ENCODE measurements around the gene PRRG3. TPM values are rescaled to one million over a fixed set of nuclear protein-coding genes. Genes with fewer than 3 reads are reported as not detected.
A peak's percentile ranks its signal among the peaks of the same experiment; 100 is the strongest.

PRRG3 gene
- polyA plus RNA-seq, 4 donors, result 0.64 to 0.69 TPM; not detected in 2

GRCh38 chrX:151742311-151742710, 47.1 kb downstream of the PRRG3 start:
- H3K4me1 ChIP-seq (ENCODE audit: control insufficient read depth in 3 of 3, insufficient read depth in 2 of 3, low read depth in 1 of 3, low read length in 2 of 3), result no peaks in the 10 kb centered on the region
- DNase-seq, result no peak
- no peaks in the 10 kb centered on the region for H3K36me3 ChIP-seq (ENCODE audit: control insufficient read depth in 3 of 3, insufficient read depth in 2 of 3, low read depth in 1 of 3, low read length in 3 of 3)
- H3K4me3 ChIP-seq (ENCODE audit: low read depth in 1 of 3, low read length in 3 of 3), result no peak overlapping the region
- H3K27ac ChIP-seq (ENCODE audit: low read depth in 1 of 3, low read length in 2 of 3), result no peak overlapping the region
- H3K9me3 ChIP-seq (ENCODE audit: control insufficient read depth in 2 of 2, insufficient read depth in 1 of 2, low read depth in 1 of 2, low read length in 1 of 2), result no peaks in the 10 kb centered on the region
- H3K27me3 ChIP-seq (ENCODE audit: control insufficient read depth in 3 of 3, insufficient read depth in 3 of 3, low read length in 3 of 3), result no peaks in the 10 kb centered on the region
- FAIRE-seq, result no peak
- 81 to 89% (median 83%) methylated on average over 5 of the region's 5 CpGs for WGBS, 3 donors

GRCh38 chrX:151743651-151744470, 48.6 kb downstream of the PRRG3 start:
- Histone ChIP-seq H3K27me3 (ENCODE audit: control insufficient read depth in 3 of 3, insufficient read depth in 3 of 3, low read length in 3 of 3) (no peaks in the 10 kb centered on the region), H3K27ac (ENCODE audit: low read depth in 1 of 3, low read length in 2 of 3) (no peak overlapping the region), H3K4me1 (ENCODE audit: control insufficient read depth in 3 of 3, insufficient read depth in 2 of 3, low read depth in 1 of 3, low read length in 2 of 3) (no peaks in the 10 kb centered on the region), H3K36me3 (ENCODE audit: control insufficient read depth in 3 of 3, insufficient read depth in 2 of 3, low read depth in 1 of 3, low read length in 3 of 3) (no peaks in the 10 kb centered on the region), H3K4me3 (ENCODE audit: low read depth in 1 of 3, low read length in 3 of 3) (no peak overlapping the region), H3K9me3 (ENCODE audit: control insufficient read depth in 2 of 2, insufficient read depth in 1 of 2, low read depth in 1 of 2, low read length in 1 of 2) (no peaks in the 10 kb centered on the region)
- FAIRE-seq (no peak), DNase-seq (no peak)
- 91 to 95% (median 92%) methylated on average over 20 to 21 of the region's 21 CpGs for WGBS, 3 donors

- H3K9me3 ChIP-seq (ENCODE audit: control insufficient read depth in 2 of 2, insufficient read depth in 1 of 2, low read depth in 1 of 2, low read length in 1 of 2), result no peaks in the 10 kb centered on the region
- H3K36me3 ChIP-seq (ENCODE audit: control insufficient read depth in 3 of 3, insufficient read depth in 2 of 3, low read depth in 1 of 3, low read length in 3 of 3), result no peaks in the 10 kb centered on the region
- H3K4me1 ChIP-seq (ENCODE audit: control insufficient read depth in 3 of 3, insufficient read depth in 2 of 3, low read depth in 1 of 3, low read length in 2 of 3), result no peaks in the 10 kb centered on the region
- no peak overlapping the region for H3K4me3 ChIP-seq (ENCODE audit: low read depth in 1 of 3, low read length in 3 of 3)
- no peak overlapping the region for H3K27ac ChIP-seq (ENCODE audit: low read depth in 1 of 3, low read length in 2 of 3)
- FAIRE-seq (no peak), DNase-seq (no peak)
- H3K27me3 ChIP-seq (ENCODE audit: control insufficient read depth in 3 of 3, insufficient read depth in 3 of 3, low read length in 3 of 3), result no peaks in the 10 kb centered on the region
- WGBS, 3 donors, result 72 to 83% (median 72%) methylated on average over 6 of the region's 6 CpGs
These were observed 50.4 kb downstream of the PRRG3 start for GRCh38 chrX:151745651-151746050.

GRCh38 chrX:151746502-151746901, 51.2 kb downstream of the PRRG3 start:
- Histone ChIP-seq H3K36me3 (ENCODE audit: control insufficient read depth in 3 of 3, insufficient read depth in 2 of 3, low read depth in 1 of 3, low read length in 3 of 3) (no peaks in the 10 kb centered on the region), H3K27me3 (ENCODE audit: control insufficient read depth in 3 of 3, insufficient read depth in 3 of 3, low read length in 3 of 3) (no peaks in the 10 kb centered on the region), H3K27ac (ENCODE audit: low read depth in 1 of 3, low read length in 2 of 3) (no peak overlapping the region), H3K4me3 (ENCODE audit: low read depth in 1 of 3, low read length in 3 of 3) (no peak overlapping the region), H3K9me3 (ENCODE audit: control insufficient read depth in 2 of 2, insufficient read depth in 1 of 2, low read depth in 1 of 2, low read length in 1 of 2) (no peaks in the 10 kb centered on the region), H3K4me1 (ENCODE audit: control insufficient read depth in 3 of 3, insufficient read depth in 2 of 3, low read depth in 1 of 3, low read length in 2 of 3) (no peaks in the 10 kb centered on the region)
- DNase-seq (no peak), FAIRE-seq (no peak)
- 32 to 69% (median 46%) methylated on average over 2 of the region's 2 CpGs for WGBS, 3 donors

GRCh38 chrX:151750511-151750910, 55.3 kb downstream of the PRRG3 start:
- Histone ChIP-seq H3K27ac (ENCODE audit: low read depth in 1 of 3, low read length in 2 of 3) (no peak overlapping the region), H3K36me3 (ENCODE audit: control insufficient read depth in 3 of 3, insufficient read depth in 2 of 3, low read depth in 1 of 3, low read length in 3 of 3) (no peaks in the 10 kb centered on the region), H3K27me3 (ENCODE audit: control insufficient read depth in 3 of 3, insufficient read depth in 3 of 3, low read length in 3 of 3) (no peaks in the 10 kb centered on the region), H3K9me3 (ENCODE audit: control insufficient read depth in 2 of 2, insufficient read depth in 1 of 2, low read depth in 1 of 2, low read length in 1 of 2) (no peaks in the 10 kb centered on the region), H3K4me3 (ENCODE audit: low read depth in 1 of 3, low read length in 3 of 3) (no peak overlapping the region), H3K4me1 (ENCODE audit: control insufficient read depth in 3 of 3, insufficient read depth in 2 of 3, low read depth in 1 of 3, low read length in 2 of 3) (no peaks in the 10 kb centered on the region)
- FAIRE-seq (no peak), DNase-seq (no peak)
- 80 to 91% (median 84%) methylated on average over 5 of the region's 5 CpGs for WGBS, 3 donors

- 36 to 66% (median 55%) methylated on average over 5 of the region's 5 CpGs for WGBS, 3 donors
- H3K27me3 ChIP-seq (ENCODE audit: control insufficient read depth in 3 of 3, insufficient read depth in 3 of 3, low read length in 3 of 3), result no peaks in the 10 kb centered on the region
- no peak for DNase-seq
- H3K4me3 ChIP-seq (ENCODE audit: low read depth in 1 of 3, low read length in 3 of 3), result no peak overlapping the region
- FAIRE-seq, result no peak
- no peaks in the 10 kb centered on the region for H3K36me3 ChIP-seq (ENCODE audit: control insufficient read depth in 3 of 3, insufficient read depth in 2 of 3, low read depth in 1 of 3, low read length in 3 of 3)
- H3K4me1 ChIP-seq (ENCODE audit: control insufficient read depth in 3 of 3, insufficient read depth in 2 of 3, low read depth in 1 of 3, low read length in 2 of 3), result no peaks in the 10 kb centered on the region
- H3K27ac ChIP-seq (ENCODE audit: low read depth in 1 of 3, low read length in 2 of 3), result no peak overlapping the region
- H3K9me3 ChIP-seq (ENCODE audit: control insufficient read depth in 2 of 2, insufficient read depth in 1 of 2, low read depth in 1 of 2, low read length in 1 of 2), result no peaks in the 10 kb centered on the region
These were observed 57.6 kb downstream of the PRRG3 start for GRCh38 chrX:151752847-151753246.

- DNase-seq (peak; percentile 29 to 31), FAIRE-seq (no peak)
- no peaks in the 10 kb centered on the region for H3K4me1 ChIP-seq (ENCODE audit: control insufficient read depth in 3 of 3, insufficient read depth in 2 of 3, low read depth in 1 of 3, low read length in 2 of 3)
- no peaks in the 10 kb centered on the region for H3K36me3 ChIP-seq (ENCODE audit: control insufficient read depth in 3 of 3, insufficient read depth in 2 of 3, low read depth in 1 of 3, low read length in 3 of 3)
- H3K27me3 ChIP-seq (ENCODE audit: control insufficient read depth in 3 of 3, insufficient read depth in 3 of 3, low read length in 3 of 3), result no peaks in the 10 kb centered on the region
- 3 to 15% (median 14%) methylated on average over 20 to 22 of the region's 22 CpGs for WGBS, 3 donors
- no peaks in the 10 kb centered on the region for H3K9me3 ChIP-seq (ENCODE audit: control insufficient read depth in 2 of 2, insufficient read depth in 1 of 2, low read depth in 1 of 2, low read length in 1 of 2)
- H3K27ac ChIP-seq (ENCODE audit: low read depth in 1 of 3, low read length in 2 of 3), result no peak overlapping the region
- H3K4me3 ChIP-seq (ENCODE audit: low read depth in 1 of 3, low read length in 3 of 3), result no peak overlapping the region
These were observed 58.2 kb downstream of the PRRG3 start for GRCh38 chrX:151753313-151754046.

- no peak overlapping the region for H3K4me3 ChIP-seq (ENCODE audit: low read depth in 1 of 3, low read length in 3 of 3)
- 29 to 59% (median 37%) methylated on average over 6 of the region's 6 CpGs for WGBS, 3 donors
- no peaks in the 10 kb centered on the region for H3K4me1 ChIP-seq (ENCODE audit: control insufficient read depth in 3 of 3, insufficient read depth in 2 of 3, low read depth in 1 of 3, low read length in 2 of 3)
- no peak for FAIRE-seq
- H3K9me3 ChIP-seq (ENCODE audit: control insufficient read depth in 2 of 2, insufficient read depth in 1 of 2, low read depth in 1 of 2, low read length in 1 of 2), result no peaks in the 10 kb centered on the region
- H3K27ac ChIP-seq (ENCODE audit: low read depth in 1 of 3, low read length in 2 of 3), result no peak overlapping the region
- H3K36me3 ChIP-seq (ENCODE audit: control insufficient read depth in 3 of 3, insufficient read depth in 2 of 3, low read depth in 1 of 3, low read length in 3 of 3), result no peaks in the 10 kb centered on the region
- DNase-seq, result peak in 1 of 2 donors; percentile 2
- H3K27me3 ChIP-seq (ENCODE audit: control insufficient read depth in 3 of 3, insufficient read depth in 3 of 3, low read length in 3 of 3), result no peaks in the 10 kb centered on the region
These were observed 58.8 kb downstream of the PRRG3 start for GRCh38 chrX:151754047-151754429.
